ENCODE measurements around the gene OR2A25. TPM values are rescaled to one million over a fixed set of nuclear protein-coding genes. Genes with fewer than 3 reads are reported as not detected.

OR2A25 gene
- total RNA-seq (not detected), polyA plus RNA-seq (not detected)
- long read RNA-seq, donor 1: 0 reads
- long read RNA-seq, donor 2: 0 reads
- long read RNA-seq, donor 3: 0 reads

- intact Hi-C loops (cut with DNase I): no loop called here
- TF ChIP-seq EP300 (IDR thresholded peaks at IDR 0.05) (no peak), POLR2A (IDR thresholded peaks at IDR 0.05) (no peak), CTCF (IDR thresholded peaks at IDR 0.05) (no peak)
Observed at GRCh38 chr7:144069511-144069910, at the start of gene OR2A25. OR2A25 (plus strand) TSS chr7:144069811; CDS start chr7:144074220, 4,409 bp downstream.

DNA sequence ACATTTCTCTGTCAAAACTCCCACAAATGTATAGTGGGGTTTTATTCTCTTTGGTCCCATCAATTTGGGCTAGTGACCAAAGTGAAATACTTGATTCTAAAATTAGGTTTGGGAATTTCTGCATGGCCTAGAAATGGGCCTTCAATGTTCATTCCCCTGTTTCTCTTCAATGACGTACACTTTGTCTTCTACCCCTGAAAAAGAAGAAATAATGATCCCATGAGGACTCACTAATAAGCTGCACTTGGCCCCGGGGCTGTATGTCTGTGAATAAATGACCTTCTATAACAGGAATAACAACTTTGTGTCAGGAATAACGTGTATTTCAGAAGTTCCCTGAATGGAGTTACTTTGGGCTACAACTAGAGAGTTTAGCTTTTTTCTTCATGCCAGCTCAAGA is 49.3 kb upstream of the OR2A25 start:
- no peak overlapping the region for H3K27ac ChIP-seq
- no peaks in the 10 kb centered on the region for H3K27me3 ChIP-seq
- TF ChIP-seq POLR2A (IDR thresholded peaks at IDR 0.05) (no peak), CTCF (IDR thresholded peaks at IDR 0.05) (no peak)
- no peak overlapping the region for H3K4me3 ChIP-seq
- no peaks in the 10 kb centered on the region for H3K4me1 ChIP-seq (ENCODE audit: insufficient read depth)
- intact Hi-C loops (cut with DNase I): no loop called here
- H3K36me3 ChIP-seq: no peaks in the 10 kb centered on the region
- no peak for DNase-seq
- 52 to 66% (median 65%) methylated on average over 3 of the region's 3 CpGs for WGBS, 3 donors
- H3K9me3 ChIP-seq: no peaks in the 10 kb centered on the region

More at GRCh38 chr7:144069511-144069910, at the start of gene OR2A25:
- Histone ChIP-seq H3K4me1 (ENCODE audit: insufficient read depth) (no peaks in the 10 kb centered on the region), H3K36me3 (no peaks in the 10 kb centered on the region), H3K4me3 (no peak within 1 kb of the TSS), H3K27ac (no peak within 1 kb of the TSS), H3K27me3 (peaks cover 3% of the 10 kb centered on the region), H3K9me3 (no peaks in the 10 kb centered on the region)
- WGBS, 3 donors: 72 to 87% (median 79%) methylated on average over 1 of the region's 1 CpG
- DNase-seq: no peak

DNA sequence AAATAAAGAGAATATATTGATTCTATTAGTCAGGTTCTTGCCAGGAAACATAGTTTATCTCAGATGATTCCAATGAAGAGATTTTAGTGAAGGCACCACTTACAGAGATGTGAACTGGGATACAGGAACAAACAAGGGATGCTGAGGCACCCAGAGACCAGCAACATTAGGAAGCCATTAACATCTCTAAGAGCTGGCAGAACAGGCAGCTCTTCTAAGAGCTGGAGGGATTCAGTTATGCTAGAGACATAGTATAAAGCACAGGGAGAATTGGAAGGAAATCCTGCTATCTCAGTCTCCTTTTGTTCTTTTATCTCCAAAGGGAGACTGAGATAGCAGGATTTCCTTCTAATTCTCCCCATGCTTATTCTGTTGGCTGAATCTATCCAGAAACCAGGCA is 47.4 kb upstream of the OR2A25 start:
- Histone ChIP-seq H3K9me3 (no peaks in the 10 kb centered on the region), H3K27me3 (no peaks in the 10 kb centered on the region), H3K27ac (no peak overlapping the region), H3K36me3 (no peaks in the 10 kb centered on the region), H3K4me1 (ENCODE audit: insufficient read depth) (no peaks in the 10 kb centered on the region), H3K4me3 (no peak overlapping the region)
- DNase-seq: no peak
- no peak for TF ChIP-seq CTCF (IDR thresholded peaks at IDR 0.05)
- no peak for TF ChIP-seq POLR2A (IDR thresholded peaks at IDR 0.05)
- no peak for TF ChIP-seq EP300 (IDR thresholded peaks at IDR 0.05)
- intact Hi-C loops (cut with DNase I): no loop called here

DNA sequence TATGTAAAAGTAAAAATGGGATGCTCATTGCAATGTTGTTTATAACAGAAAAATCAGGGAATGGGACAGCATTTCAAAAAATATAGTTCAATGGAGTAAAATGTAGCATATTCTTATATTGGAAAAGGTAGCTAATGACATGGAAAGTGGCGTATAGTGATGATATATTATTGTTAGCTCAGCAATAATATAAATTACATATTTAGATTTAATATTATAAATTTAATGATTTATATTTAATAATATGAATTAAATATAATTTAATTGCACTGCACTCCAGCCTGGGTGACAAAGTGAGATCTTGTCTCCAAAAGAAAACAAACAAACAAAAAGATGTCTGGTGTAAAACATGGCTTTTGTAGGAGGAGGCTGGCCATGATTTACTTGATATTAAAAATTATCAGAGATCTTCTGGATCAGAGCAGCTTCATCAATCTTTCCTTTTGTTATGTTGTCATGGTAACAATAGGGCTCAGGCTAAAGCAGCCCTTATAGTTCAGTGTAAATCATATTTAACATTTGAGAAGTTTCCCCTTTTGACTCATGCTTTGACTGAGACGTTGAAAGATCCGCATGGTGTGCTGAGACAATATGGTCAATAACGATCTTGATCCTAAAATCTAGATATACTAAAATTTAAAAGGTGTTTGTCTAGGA is 46.3 kb upstream of the OR2A25 start:
- H3K27ac ChIP-seq: no peak overlapping the region
- no peak overlapping the region for H3K4me3 ChIP-seq
- intact Hi-C loops (cut with DNase I): no loop called here
- no peaks in the 10 kb centered on the region for H3K27me3 ChIP-seq
- no peaks in the 10 kb centered on the region for H3K4me1 ChIP-seq (ENCODE audit: insufficient read depth)
- 87 to 91% (median 90%) methylated on average over 4 of the region's 4 CpGs for WGBS, 3 donors
- DNase-seq: no peak
- no peaks in the 10 kb centered on the region for H3K9me3 ChIP-seq
- TF ChIP-seq CTCF (IDR thresholded peaks at IDR 0.05): no peak
- TF ChIP-seq POLR2A (IDR thresholded peaks at IDR 0.05): no peak
- TF ChIP-seq EP300 (IDR thresholded peaks at IDR 0.05): no peak
- no peaks in the 10 kb centered on the region for H3K36me3 ChIP-seq
